ENCODE measurements around the gene MEGF6.

- TF ChIP-seq, protein P1, sequence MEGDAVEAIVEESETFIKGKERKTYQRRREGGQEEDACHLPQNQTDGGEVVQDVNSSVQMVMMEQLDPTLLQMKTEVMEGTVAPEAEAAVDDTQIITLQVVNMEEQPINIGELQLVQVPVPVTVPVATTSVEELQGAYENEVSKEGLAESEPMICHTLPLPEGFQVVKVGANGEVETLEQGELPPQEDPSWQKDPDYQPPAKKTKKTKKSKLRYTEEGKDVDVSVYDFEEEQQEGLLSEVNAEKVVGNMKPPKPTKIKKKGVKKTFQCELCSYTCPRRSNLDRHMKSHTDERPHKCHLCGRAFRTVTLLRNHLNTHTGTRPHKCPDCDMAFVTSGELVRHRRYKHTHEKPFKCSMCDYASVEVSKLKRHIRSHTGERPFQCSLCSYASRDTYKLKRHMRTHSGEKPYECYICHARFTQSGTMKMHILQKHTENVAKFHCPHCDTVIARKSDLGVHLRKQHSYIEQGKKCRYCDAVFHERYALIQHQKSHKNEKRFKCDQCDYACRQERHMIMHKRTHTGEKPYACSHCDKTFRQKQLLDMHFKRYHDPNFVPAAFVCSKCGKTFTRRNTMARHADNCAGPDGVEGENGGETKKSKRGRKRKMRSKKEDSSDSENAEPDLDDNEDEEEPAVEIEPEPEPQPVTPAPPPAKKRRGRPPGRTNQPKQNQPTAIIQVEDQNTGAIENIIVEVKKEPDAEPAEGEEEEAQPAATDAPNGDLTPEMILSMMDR (conservative IDR thresholded peaks at IDR 0.05) = no peak
- TF ChIP-seq EZH2 (IDR thresholded peaks at IDR 0.05; ENCODE audit: low read depth) = no peak
Measured at GRCh38 chr1:3656450-3657095, 45.3 kb upstream of the MEGF6 start.

Measured in PC-9 (cell line).